ENCODE results near the gene DCANP1.

DNA sequence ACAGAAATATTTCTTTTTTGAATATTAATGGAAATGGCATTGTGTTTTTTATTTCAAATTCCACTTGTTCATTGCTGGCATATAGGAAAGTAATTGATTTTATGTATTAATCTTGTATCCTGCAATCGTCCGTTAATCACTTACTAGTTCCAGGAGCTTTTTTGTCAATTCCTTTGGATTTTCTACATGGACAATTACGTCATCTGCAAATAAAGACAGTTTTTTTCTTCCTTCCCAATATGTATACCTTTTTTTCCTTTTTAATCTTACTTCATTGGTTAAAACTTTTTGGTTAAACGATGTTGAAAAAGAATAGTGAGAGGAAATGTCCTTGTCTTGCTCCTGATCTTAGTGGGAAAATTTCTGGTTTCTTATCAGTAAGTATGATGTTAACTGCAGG lies 6.5 kb upstream of the DCANP1 start:
- TF ChIP-seq ZFX (IDR thresholded peaks at IDR 0.05) = no peak
- no peak for TF ChIP-seq SP1 (IDR thresholded peaks at IDR 0.05; ENCODE audit: low read depth)
- no peak for TF ChIP-seq SRF (IDR thresholded peaks at IDR 0.05; ENCODE audit: low read depth)
- TF ChIP-seq, protein P1, sequence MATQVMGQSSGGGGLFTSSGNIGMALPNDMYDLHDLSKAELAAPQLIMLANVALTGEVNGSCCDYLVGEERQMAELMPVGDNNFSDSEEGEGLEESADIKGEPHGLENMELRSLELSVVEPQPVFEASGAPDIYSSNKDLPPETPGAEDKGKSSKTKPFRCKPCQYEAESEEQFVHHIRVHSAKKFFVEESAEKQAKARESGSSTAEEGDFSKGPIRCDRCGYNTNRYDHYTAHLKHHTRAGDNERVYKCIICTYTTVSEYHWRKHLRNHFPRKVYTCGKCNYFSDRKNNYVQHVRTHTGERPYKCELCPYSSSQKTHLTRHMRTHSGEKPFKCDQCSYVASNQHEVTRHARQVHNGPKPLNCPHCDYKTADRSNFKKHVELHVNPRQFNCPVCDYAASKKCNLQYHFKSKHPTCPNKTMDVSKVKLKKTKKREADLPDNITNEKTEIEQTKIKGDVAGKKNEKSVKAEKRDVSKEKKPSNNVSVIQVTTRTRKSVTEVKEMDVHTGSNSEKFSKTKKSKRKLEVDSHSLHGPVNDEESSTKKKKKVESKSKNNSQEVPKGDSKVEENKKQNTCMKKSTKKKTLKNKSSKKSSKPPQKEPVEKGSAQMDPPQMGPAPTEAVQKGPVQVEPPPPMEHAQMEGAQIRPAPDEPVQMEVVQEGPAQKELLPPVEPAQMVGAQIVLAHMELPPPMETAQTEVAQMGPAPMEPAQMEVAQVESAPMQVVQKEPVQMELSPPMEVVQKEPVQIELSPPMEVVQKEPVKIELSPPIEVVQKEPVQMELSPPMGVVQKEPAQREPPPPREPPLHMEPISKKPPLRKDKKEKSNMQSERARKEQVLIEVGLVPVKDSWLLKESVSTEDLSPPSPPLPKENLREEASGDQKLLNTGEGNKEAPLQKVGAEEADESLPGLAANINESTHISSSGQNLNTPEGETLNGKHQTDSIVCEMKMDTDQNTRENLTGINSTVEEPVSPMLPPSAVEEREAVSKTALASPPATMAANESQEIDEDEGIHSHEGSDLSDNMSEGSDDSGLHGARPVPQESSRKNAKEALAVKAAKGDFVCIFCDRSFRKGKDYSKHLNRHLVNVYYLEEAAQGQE (IDR thresholded peaks at IDR 0.05; ENCODE audit: low read depth) = no peak
- TF ChIP-seq POLR2A (IDR thresholded peaks at IDR 0.05; ENCODE audit: borderline replicate concordance, extremely low read depth, insufficient read depth, insufficient read length) = no peak
- no peak for TF ChIP-seq ELF1 (IDR thresholded peaks at IDR 0.05; ENCODE audit: borderline replicate concordance, low read depth)
- TF ChIP-seq, protein P2, sequence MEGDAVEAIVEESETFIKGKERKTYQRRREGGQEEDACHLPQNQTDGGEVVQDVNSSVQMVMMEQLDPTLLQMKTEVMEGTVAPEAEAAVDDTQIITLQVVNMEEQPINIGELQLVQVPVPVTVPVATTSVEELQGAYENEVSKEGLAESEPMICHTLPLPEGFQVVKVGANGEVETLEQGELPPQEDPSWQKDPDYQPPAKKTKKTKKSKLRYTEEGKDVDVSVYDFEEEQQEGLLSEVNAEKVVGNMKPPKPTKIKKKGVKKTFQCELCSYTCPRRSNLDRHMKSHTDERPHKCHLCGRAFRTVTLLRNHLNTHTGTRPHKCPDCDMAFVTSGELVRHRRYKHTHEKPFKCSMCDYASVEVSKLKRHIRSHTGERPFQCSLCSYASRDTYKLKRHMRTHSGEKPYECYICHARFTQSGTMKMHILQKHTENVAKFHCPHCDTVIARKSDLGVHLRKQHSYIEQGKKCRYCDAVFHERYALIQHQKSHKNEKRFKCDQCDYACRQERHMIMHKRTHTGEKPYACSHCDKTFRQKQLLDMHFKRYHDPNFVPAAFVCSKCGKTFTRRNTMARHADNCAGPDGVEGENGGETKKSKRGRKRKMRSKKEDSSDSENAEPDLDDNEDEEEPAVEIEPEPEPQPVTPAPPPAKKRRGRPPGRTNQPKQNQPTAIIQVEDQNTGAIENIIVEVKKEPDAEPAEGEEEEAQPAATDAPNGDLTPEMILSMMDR (IDR thresholded peaks at IDR 0.05 in 2 of 3, conservative IDR thresholded peaks at IDR 0.05 in 1 of 3; ENCODE audit: borderline replicate concordance in 1 of 3, insufficient read depth in 1 of 3, low read depth in 2 of 3, low read length in 2 of 3) = no peak
